GM12878 (cell line): ENCODE data around the gene RCCD1. TPM values are rescaled to one million over a fixed set of nuclear protein-coding genes. Genes with fewer than 3 reads are reported as not detected.
A peak's percentile ranks its signal among the peaks of the same experiment; 100 is the strongest.

ENCODE experiments used
- ASH2L ChIP-seq: fragments of 300-600, 200-600 bp; sonication (generic); IDR thresholded peaks from 2 replicates; pipeline ENCODE4 v1.6.1; 2017; ENCODE audit warnings: low read depth, mild to moderate bottlenecking, borderline replicate concordance
- E2F4 ChIP-seq: IDR thresholded peaks from 2 replicates; pipeline ENCODE4 v1.6.1; 2012; ENCODE audit warnings: low read depth, low read length, improper control_type of control experiment
- EGR1 ChIP-seq, 2 experiments: IDR thresholded peaks; 1 replicate in 1 of 2; 2 replicates in 1 of 2; pipeline ENCODE4 v1.6.1; 2011 to 2012; ENCODE audit warnings: low read depth in 2 of 2, low read length in 2 of 2, borderline replicate concordance in 1 of 2, mild to moderate bottlenecking in 1 of 2, moderate library complexity in 1 of 2
- EP300 ChIP-seq, 2 experiments: fragments of 150-350 bp in 1 of 2; IDR thresholded peaks; 2 replicates each; pipeline ENCODE4 v1.6.1; 2011 to 2012; ENCODE audit warnings: low read depth in 2 of 2, low read length in 2 of 2, borderline replicate concordance in 1 of 2, improper control_type of control experiment in 1 of 2, inconsistent platforms in 1 of 2; ENCODE audit not compliant: control insufficient read depth in 1 of 2
- HDGF ChIP-seq: fragments of 450-650 bp; IDR thresholded peaks from 2 replicates; pipeline ENCODE4 v1.6.1; 2016; ENCODE audit warnings: antibody characterized with exemption
- IKZF1 ChIP-seq: fragments of 450-650 bp; conservative IDR thresholded peaks from 2 replicates; pipeline ENCODE4 v1.6.1; 2017; ENCODE audit warnings: antibody characterized with exemption, mild to moderate bottlenecking
- NBN ChIP-seq: fragments of 450-650 bp; IDR thresholded peaks from 2 replicates; pipeline ENCODE4 v1.6.1; 2016
- PAX5 ChIP-seq: IDR thresholded peaks from 2 replicates; pipeline ENCODE4 v1.6.1; 2011; ENCODE audit warnings: low read depth, low read length, borderline replicate concordance
- POLR2AphosphoS5 ChIP-seq: IDR thresholded peaks from 2 replicates; pipeline ENCODE4 v1.6.1; 2011; ENCODE audit warnings: mild to moderate bottlenecking, low read length, inconsistent platforms
- RAD21 ChIP-seq: IDR thresholded peaks from 2 replicates; pipeline ENCODE4 v1.6.1; 2011; ENCODE audit warnings: mild to moderate bottlenecking, low read depth, low read length, moderate library complexity; ENCODE audit not compliant: insufficient read depth
- RAD51 ChIP-seq: fragments of 450-650 bp; IDR thresholded peaks from 2 replicates; pipeline ENCODE4 v1.6.1; 2016; ENCODE audit warnings: moderate library complexity, mild to moderate bottlenecking, inconsistent platforms
- RB1 ChIP-seq: fragments of 450-650 bp; formaldehyde crosslinking; IDR thresholded peaks from 2 replicates; pipeline ENCODE4 v1.6.1; 2017; ENCODE audit warnings: mild to moderate bottlenecking, borderline replicate concordance
- SIN3A ChIP-seq: IDR thresholded peaks from 2 replicates; pipeline ENCODE4 v1.6.1; 2012; ENCODE audit warnings: low read depth, low read length, improper control_type of control experiment
- STAT3 ChIP-seq: IDR thresholded peaks from 2 replicates; pipeline ENCODE4 v1.6.1; 2011; ENCODE audit warnings: low read depth, low read length, improper control_type of control experiment
- SUZ12 ChIP-seq: fragments of 200-600 bp; sonication (generic); IDR thresholded peaks from one replicate; pipeline ENCODE4 v1.6.1; 2018; ENCODE audit warnings: antibody characterized with exemption, mild to moderate bottlenecking; ENCODE audit not compliant: unreplicated experiment
- TARDBP ChIP-seq: IDR thresholded peaks from 2 replicates; pipeline ENCODE4 v1.6.1; 2016; ENCODE audit warnings: borderline replicate concordance
- TCF7 ChIP-seq: IDR thresholded peaks from 2 replicates; pipeline ENCODE4 v1.6.1; 2014; ENCODE audit warnings: antibody characterized with exemption, borderline replicate concordance
- ZBED1 ChIP-seq: IDR thresholded peaks from 2 replicates; pipeline ENCODE4 v1.6.1; 2016; ENCODE audit warnings: borderline replicate concordance
- ZNF592 ChIP-seq: fragments of 450-650 bp; IDR thresholded peaks from 2 replicates; pipeline ENCODE4 v1.6.1; 2017; ENCODE audit warnings: mild to moderate bottlenecking, moderate library complexity
- ZNF687 ChIP-seq: fragments of 450-650 bp; IDR thresholded peaks from 2 replicates; pipeline ENCODE4 v1.6.1; 2017; ENCODE audit warnings: mild to moderate bottlenecking, moderate library complexity
- ZSCAN29 ChIP-seq: fragments of 450-650 bp; IDR thresholded peaks from 2 replicates; pipeline ENCODE4 v1.6.1; 2017; ENCODE audit warnings: mild to moderate bottlenecking, moderate library complexity
- polyA plus RNA-seq, 11 experiments: library from polyadenylated mRNA; depleted of rRNA in 4 of 11; unstranded in 6 of 11; stranded (reverse) in 5 of 11; fragments of >200 nt; fragmentation: Nextera tagmentation in 4 of 11; fragmentation: Illumina TruSeq in 1 of 11; extraction: Ambion mirVana in 4 of 11; extraction: Trizol in 1 of 11; gene quantifications; 1 replicate in 1 of 11; 2 replicates in 10 of 11; pipeline versions ENCODE4 v1.2.1 to v1.2.3, GENCODE V29; 2011 to 2016; ENCODE audit warnings: inconsistent platforms in 2 of 11, missing spikeins in 2 of 11, low read depth in 1 of 11
- total RNA-seq, 4 experiments: library from RNA; depleted of rRNA in 3 of 4; stranded (reverse); fragments of >200 nt in 3 of 4; fragmentation: Illumina TruSeq in 1 of 4; extraction: Trizol in 1 of 4; gene quantifications; 2 replicates each; pipeline versions ENCODE4 v1.2.1 to v1.2.3, GENCODE V29; 2013 to 2021

RCCD1 gene
- total and polyA plus RNA-seq, 10 of the 15 experiments (the other 5 are each of a cell fraction or from before 2014, with no cell fraction given): 5.2 to 30.4 (median 20.9) TPM

GRCh38 chr15:90934256-90934948 lies 20.3 kb upstream of the RCCD1 start (continued):
- TF ChIP-seq ZNF687 (no peak), TCF7 (no peak), EP300 (IDR thresholded peaks at IDR 0.05; ENCODE audit: borderline replicate concordance in 1 of 2, control insufficient read depth in 1 of 2, low read depth in 2 of 2, low read length in 2 of 2) (no peak), SUZ12 (no peak), IKZF1 (0 out of 2 replicates have a peak, but pooled peaks have one; percentile 14), TARDBP (no peak), HDGF (peak; percentile 53; the same call in 1 of the 2 replicates), PAX5 (no peak), ZBED1 (no peak), EGR1 (IDR thresholded peaks at IDR 0.05; ENCODE audit: borderline replicate concordance in 1 of 2, low read depth in 2 of 2, low read length in 2 of 2) (peak in 1 of 2 experiments; percentile 91; a peak in 2 of 3 replicates), SIN3A (no peak), STAT3 (no peak), ZSCAN29 (no peak), RAD51 (no peak), ZNF592 (no peak), POLR2AphosphoS5 (no peak), E2F4 (no peak), RAD21 (peak; percentile 85), NBN (peak; percentile 62; the same call in 1 of the 2 replicates), RB1 (peak; percentile 42; the same call in 1 of the 2 replicates), ASH2L (no peak)
